GM12874 (cell line): ENCODE results near the gene NTRK2.

Experiments used
- CTCF ChIP-seq: IDR thresholded peaks from 2 replicates; pipeline ENCODE4 v1.5.1; 2011; ENCODE audit warnings: low read depth, mild to moderate bottlenecking, control low read depth, low read length, moderate library complexity; ENCODE audit not compliant: insufficient read depth

NTRK2 gene

GRCh38 chr9:84861455-84861854 is 191.9 kb downstream of the NTRK2 start:
- TF ChIP-seq CTCF, result no peak

- TF ChIP-seq CTCF, result no peak
Observed at GRCh38 chr9:84862308-84862707, 192.8 kb downstream of the NTRK2 start.

GRCh38 chr9:84862810-84863287 is 193.3 kb downstream of the NTRK2 start:
- no peak for TF ChIP-seq CTCF

GRCh38 chr9:84863372-84863771 is 193.8 kb downstream of the NTRK2 start:
- TF ChIP-seq CTCF, result no peak

- TF ChIP-seq CTCF, result no peak
Observed at GRCh38 chr9:84866396-84867175, 197.1 kb downstream of the NTRK2 start.

GRCh38 chr9:84867186-84867585 is 197.7 kb downstream of the NTRK2 start:
- no peak for TF ChIP-seq CTCF

GRCh38 chr9:84869091-84869490 is 199.6 kb downstream of the NTRK2 start:
- no peak for TF ChIP-seq CTCF
